ENCODE results near the gene NAA16.

GRCh38 chr13:41299316-41300094 lies 11.6 kb upstream of the NAA16 start:
- no peak for TF ChIP-seq EZH2 (IDR thresholded peaks at IDR 0.05; ENCODE audit: borderline replicate concordance, low read depth, low read length, poor library complexity, severe bottlenecking)
- TF ChIP-seq, protein P1, sequence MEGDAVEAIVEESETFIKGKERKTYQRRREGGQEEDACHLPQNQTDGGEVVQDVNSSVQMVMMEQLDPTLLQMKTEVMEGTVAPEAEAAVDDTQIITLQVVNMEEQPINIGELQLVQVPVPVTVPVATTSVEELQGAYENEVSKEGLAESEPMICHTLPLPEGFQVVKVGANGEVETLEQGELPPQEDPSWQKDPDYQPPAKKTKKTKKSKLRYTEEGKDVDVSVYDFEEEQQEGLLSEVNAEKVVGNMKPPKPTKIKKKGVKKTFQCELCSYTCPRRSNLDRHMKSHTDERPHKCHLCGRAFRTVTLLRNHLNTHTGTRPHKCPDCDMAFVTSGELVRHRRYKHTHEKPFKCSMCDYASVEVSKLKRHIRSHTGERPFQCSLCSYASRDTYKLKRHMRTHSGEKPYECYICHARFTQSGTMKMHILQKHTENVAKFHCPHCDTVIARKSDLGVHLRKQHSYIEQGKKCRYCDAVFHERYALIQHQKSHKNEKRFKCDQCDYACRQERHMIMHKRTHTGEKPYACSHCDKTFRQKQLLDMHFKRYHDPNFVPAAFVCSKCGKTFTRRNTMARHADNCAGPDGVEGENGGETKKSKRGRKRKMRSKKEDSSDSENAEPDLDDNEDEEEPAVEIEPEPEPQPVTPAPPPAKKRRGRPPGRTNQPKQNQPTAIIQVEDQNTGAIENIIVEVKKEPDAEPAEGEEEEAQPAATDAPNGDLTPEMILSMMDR (conservative IDR thresholded peaks at IDR 0.05; ENCODE audit: low read depth, low read length), result no peak
